ENCODE results near the gene NOCT.
A peak's percentile ranks its signal among the peaks of the same experiment; 100 is the strongest.

Gene NOCT

DNA sequence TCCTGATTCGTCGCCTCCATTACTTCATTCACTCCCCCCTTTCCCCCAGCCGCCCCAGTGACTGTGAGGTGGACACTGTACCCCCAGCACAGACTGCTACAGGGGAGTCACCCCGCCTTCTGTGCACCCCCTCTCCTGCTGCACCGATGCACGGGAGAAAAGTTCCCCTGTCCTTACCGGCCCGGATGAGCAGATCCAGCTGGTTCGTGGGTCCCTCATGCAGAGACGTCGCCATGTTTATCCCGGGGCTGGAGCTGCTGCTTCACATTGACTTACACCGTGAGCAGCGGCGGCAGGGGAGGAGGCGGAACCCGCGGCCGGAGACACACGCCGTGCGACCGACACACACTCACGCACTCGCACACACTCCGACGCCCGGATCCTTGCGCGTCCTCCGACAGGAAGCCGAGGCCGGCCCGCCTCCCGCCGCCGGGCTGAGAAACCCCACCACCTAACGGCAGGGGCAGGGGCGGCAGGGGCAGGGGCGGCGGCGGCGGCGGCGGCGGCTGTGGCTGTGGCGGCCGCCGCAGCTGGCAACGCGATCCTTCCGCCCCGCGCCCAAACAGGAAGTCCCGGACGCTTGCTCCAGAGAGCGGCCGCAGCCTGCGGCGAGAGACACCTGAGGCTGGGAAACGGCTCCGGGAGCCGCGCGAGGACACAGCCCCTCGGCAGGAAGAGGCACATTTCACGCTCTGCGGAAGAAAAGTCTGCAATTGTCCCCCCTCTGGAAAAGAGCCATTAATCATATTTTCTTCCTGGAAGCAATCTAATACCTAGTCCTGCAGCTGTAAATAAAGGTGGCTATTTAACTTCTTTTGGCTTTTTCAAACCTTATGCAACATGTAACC lies 68.6 kb downstream of the NOCT start:
- Histone ChIP-seq H3K27me3 (ENCODE audit: insufficient read depth, low read length) (no peaks in the 10 kb centered on the region), H3K4me3 (ENCODE audit: low read length) (peak overlapping the region; percentile 75), H3K4me1 (ENCODE audit: insufficient read depth, low read length) (peaks cover 18% of the 10 kb centered on the region), H3K36me3 (ENCODE audit: insufficient read depth, low read length) (no peaks in the 10 kb centered on the region), H3K9me3 (ENCODE audit: insufficient read depth, low read depth, low read length) (no peaks in the 10 kb centered on the region), H3K9ac (ENCODE audit: low read depth, low read length) (peak overlapping the region; percentile 79), H3K27ac (ENCODE audit: low read depth, low read length) (peak overlapping the region; percentile 97)
- under 1% methylated on average over 68 of the region's 68 CpGs for WGBS

DNA sequence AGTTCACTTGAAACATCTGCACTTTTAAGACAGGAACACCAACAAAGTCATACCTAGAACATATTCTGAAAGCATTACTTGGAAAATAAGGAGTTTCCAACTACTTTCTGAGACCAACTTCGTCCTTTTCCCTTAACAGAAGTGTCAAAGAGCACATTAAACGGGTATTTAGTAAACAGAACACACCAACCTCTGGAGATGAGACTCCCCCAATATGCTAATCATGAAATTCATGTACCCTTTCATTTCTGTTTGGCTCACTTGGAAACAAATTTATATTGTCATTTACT lies 69.2 kb downstream of the NOCT start:
- Histone ChIP-seq H3K27me3 (ENCODE audit: insufficient read depth, low read length) (no peaks in the 10 kb centered on the region), H3K4me1 (ENCODE audit: insufficient read depth, low read length) (peaks cover 18% of the 10 kb centered on the region), H3K27ac (ENCODE audit: low read depth, low read length) (peak overlapping the region; percentile 97), H3K4me3 (ENCODE audit: low read length) (peak overlapping the region; percentile 75), H3K9me3 (ENCODE audit: insufficient read depth, low read depth, low read length) (no peaks in the 10 kb centered on the region), H3K9ac (ENCODE audit: low read depth, low read length) (peak overlapping the region; percentile 79), H3K36me3 (ENCODE audit: insufficient read depth, low read length) (no peaks in the 10 kb centered on the region)
- WGBS, result 5% methylated on average over 2 of the region's 2 CpGs

DNA sequence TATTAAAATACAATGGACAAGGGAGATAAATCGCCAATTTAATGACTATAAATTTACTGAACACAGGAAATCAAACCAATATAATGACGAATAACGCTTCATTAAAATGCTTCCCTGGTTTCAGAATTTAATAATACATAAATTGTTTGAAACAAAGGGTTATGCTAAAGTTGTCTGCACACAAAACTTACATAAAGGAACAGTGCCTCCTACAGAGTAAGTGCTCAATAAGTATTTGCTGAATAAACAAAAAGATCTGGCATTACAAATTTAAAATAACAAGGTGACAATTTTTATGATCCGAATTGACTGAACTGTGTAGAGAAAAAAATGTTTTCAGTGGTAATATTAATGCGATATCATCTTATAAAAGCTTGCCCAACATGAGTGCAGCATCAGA lies 69.6 kb downstream of the NOCT start:
- Histone ChIP-seq H3K4me1 (ENCODE audit: insufficient read depth, low read length) (peaks cover 18% of the 10 kb centered on the region), H3K36me3 (ENCODE audit: insufficient read depth, low read length) (no peaks in the 10 kb centered on the region), H3K9me3 (ENCODE audit: insufficient read depth, low read depth, low read length) (no peaks in the 10 kb centered on the region), H3K9ac (ENCODE audit: low read depth, low read length) (peak overlapping the region; percentile 79; the same call in 1 of the 2 replicates), H3K4me3 (ENCODE audit: low read length) (peak overlapping the region; percentile 75), H3K27me3 (ENCODE audit: insufficient read depth, low read length) (no peaks in the 10 kb centered on the region), H3K27ac (ENCODE audit: low read depth, low read length) (no peak overlapping the region; the same call in 1 of the 2 replicates)
- WGBS, result 78% methylated on average over 2 of the region's 5 CpGs

DNA sequence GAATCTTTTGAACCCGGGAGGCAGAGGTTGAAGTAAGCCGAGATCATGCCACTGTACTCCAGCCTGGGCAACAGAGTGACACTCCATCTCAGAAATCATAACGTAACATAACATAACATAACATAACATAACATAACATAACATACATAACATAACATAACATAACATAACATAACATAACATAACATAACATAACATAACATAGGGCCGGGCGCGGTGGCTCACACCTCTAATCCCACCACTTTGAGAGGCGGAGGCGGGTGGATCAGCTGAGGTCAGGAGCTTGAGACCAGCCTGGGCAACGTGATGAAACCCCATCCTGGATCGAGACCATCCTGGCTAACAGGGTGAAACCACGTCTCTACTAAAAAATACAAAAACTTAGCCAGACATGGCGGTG lies 76.7 kb downstream of the NOCT start:
- Histone ChIP-seq H3K36me3 (ENCODE audit: insufficient read depth, low read length) (no peaks in the 10 kb centered on the region), H3K4me3 (ENCODE audit: low read length) (no peak overlapping the region), H3K27me3 (ENCODE audit: insufficient read depth, low read length) (no peaks in the 10 kb centered on the region), H3K27ac (ENCODE audit: low read depth, low read length) (no peak overlapping the region), H3K4me1 (ENCODE audit: insufficient read depth, low read length) (no peaks in the 10 kb centered on the region), H3K9me3 (ENCODE audit: insufficient read depth, low read depth, low read length) (no peaks in the 10 kb centered on the region), H3K9ac (ENCODE audit: low read depth, low read length) (no peak overlapping the region)
- WGBS, result 80% methylated on average over 12 of the region's 12 CpGs
